ENCODE data around the gene DESI1.
"Not testable (repeated sequence)": the region's sequence is repeated elsewhere in the genome, so short reads cannot be mapped to it uniquely, and the experiment has no call there.

The DESI1 gene

GRCh38 chr22:41596776-41597634, 23.8 kb downstream of the DESI1 start (continued):
- TF ChIP-seq GFI1B (tag by site-specific recombination; IDR thresholded peaks at IDR 0.05) (no peak), REPIN1 (tag by site-specific recombination; IDR thresholded peaks at IDR 0.05; ENCODE audit: low read depth) (no peak), HIC1 (tag by site-specific recombination; IDR thresholded peaks at IDR 0.05) (peak; percentile 57; the same call in 1 of the 2 replicates), ZSCAN16 (tag by site-specific recombination; IDR thresholded peaks at IDR 0.05) (no peak), CTCF (tag by site-specific recombination; IDR thresholded peaks at IDR 0.05) (peak; percentile 90), REST (tag by site-specific recombination; IDR thresholded peaks at IDR 0.05) (no peak), ZNF2 (tag by site-specific recombination; IDR thresholded peaks at IDR 0.05) (peak; percentile 99)

- TF ChIP-seq ZNF768 (tag by site-specific recombination; IDR thresholded peaks at IDR 0.05) (peak; percentile 81; the same call in 1 of the 2 replicates), ZNF423 (tag by site-specific recombination; IDR thresholded peaks at IDR 0.05) (no peak)
- Histone ChIP-seq H3K27ac (ENCODE audit: extremely low read depth, low read depth, low read length) (no peak overlapping the region), H3K4me3 (ENCODE audit: low read depth, low read length) (no peak overlapping the region), H3K9me3 (ENCODE audit: control insufficient read depth, insufficient read depth, low read depth, low read length) (no peaks in the 10 kb centered on the region), H3K4me1 (ENCODE audit: control insufficient read depth, insufficient read depth, low read length) (no peaks in the 10 kb centered on the region; the same call in 1 of the 2 replicates), H3K36me3 (ENCODE audit: control insufficient read depth in 2 of 2, insufficient read depth in 1 of 2, low read length in 2 of 2) (peaks cover 0 to 23% of the 10 kb centered on the region in 2 experiments; a peak in 2 of 3 replicates)
- ChIA-PET CTCF (interaction anchor here (0.9 to 1.7 kb wide), 2 partner anchors 13 to 55 kb away, joined by 5 to 6 read pairs; no protein-coding TSS in a partner anchor), POLR2A (no interaction called here)
Observed at GRCh38 chr22:41595703-41596102, 25.1 kb downstream of the DESI1 start.

- H3K4me1 ChIP-seq (ENCODE audit: control insufficient read depth, insufficient read depth, low read length); H3K27ac ChIP-seq (ENCODE audit: extremely low read depth, low read depth, low read length); H3K9me3 ChIP-seq (ENCODE audit: control insufficient read depth, insufficient read depth, low read depth, low read length); H3K4me3 ChIP-seq (ENCODE audit: low read depth, low read length); CTCF ChIA-PET: not testable (repeated sequence)
- POLR2A ChIA-PET = interaction anchor here (0.6 to 1.5 kb wide), 2 partner anchors 24 to 237 kb away, joined by 3 to 6 read pairs; no protein-coding TSS in a partner anchor
- H3K36me3 ChIP-seq (ENCODE audit: control insufficient read depth in 2 of 2, insufficient read depth in 1 of 2, low read length in 2 of 2) = peaks cover 0 to 10% of the 10 kb centered on the region in 2 experiments; a peak in 2 of 3 replicates
Observed at GRCh38 chr22:41593336-41593960, 27.4 kb downstream of the DESI1 start.
